HG03095 (cell line): Measurements from ENCODE around the gene XYLT1.
"Not testable (repeated sequence)": the region's sequence is repeated elsewhere in the genome, so short reads cannot be mapped to it uniquely, and the experiment has no call there.

Source experiments
- ATAC-seq: cut with Tn5 transposase; IDR thresholded peaks from one replicate; pipeline ENCODE4 v1.9.1; 2021; ENCODE audit warnings: moderate library complexity; ENCODE audit not compliant: unreplicated experiment

The XYLT1 gene

GRCh38 chr16:17313793-17314547 is 156.8 kb downstream of the XYLT1 start:
- ATAC-seq: no peak

GRCh38 chr16:17313085-17313611 is 157.6 kb downstream of the XYLT1 start:
- ATAC-seq: no peak

GRCh38 chr16:17312094-17312710 is 158.6 kb downstream of the XYLT1 start:
- no peak for ATAC-seq

GRCh38 chr16:17311333-17312093 is 159.2 kb downstream of the XYLT1 start:
- ATAC-seq: no peak

GRCh38 chr16:17309510-17309909 is 161.2 kb downstream of the XYLT1 start:
- no peak for ATAC-seq

GRCh38 chr16:17308186-17308585 is 162.6 kb downstream of the XYLT1 start:
- ATAC-seq: no peak

- ATAC-seq: no peak
These were observed 163.3 kb downstream of the XYLT1 start for GRCh38 chr16:17307504-17307903.

- no peak for ATAC-seq
These were observed 164.0 kb downstream of the XYLT1 start for GRCh38 chr16:17306745-17307144.

- not testable (repeated sequence) for ATAC-seq
These were observed 164.5 kb downstream of the XYLT1 start for GRCh38 chr16:17306211-17306610.

GRCh38 chr16:17305694-17306093 is 165.1 kb downstream of the XYLT1 start:
- ATAC-seq: no peak

- ATAC-seq: no peak
These were observed 166.2 kb downstream of the XYLT1 start for GRCh38 chr16:17304491-17305119.

- ATAC-seq: no peak
These were observed 166.7 kb downstream of the XYLT1 start for GRCh38 chr16:17304106-17304490.

- ATAC-seq: no peak
These were observed 167.7 kb downstream of the XYLT1 start for GRCh38 chr16:17303101-17303500.

- ATAC-seq: no peak
These were observed 168.1 kb downstream of the XYLT1 start for GRCh38 chr16:17302620-17303019.

GRCh38 chr16:17302214-17302613 is 168.5 kb downstream of the XYLT1 start:
- ATAC-seq: no peak

GRCh38 chr16:17301593-17302135 is 169.1 kb downstream of the XYLT1 start:
- ATAC-seq: peak; percentile 78

- ATAC-seq: no peak
These were observed 169.6 kb downstream of the XYLT1 start for GRCh38 chr16:17301184-17301583.

- no peak for ATAC-seq
These were observed 171.0 kb downstream of the XYLT1 start for GRCh38 chr16:17299790-17300189.

- no peak for ATAC-seq
These were observed 172.5 kb downstream of the XYLT1 start for GRCh38 chr16:17298238-17298637.

GRCh38 chr16:17296431-17296830 is 174.3 kb downstream of the XYLT1 start:
- ATAC-seq: no peak

- ATAC-seq: no peak
These were observed 174.8 kb downstream of the XYLT1 start for GRCh38 chr16:17295948-17296347.
